ENCODE results near the gene PTH1R.

Gene PTH1R

GRCh38 chr3:46850468-46850779 lies 27.1 kb upstream of the PTH1R start:
- no peak for DNase-seq

DNA sequence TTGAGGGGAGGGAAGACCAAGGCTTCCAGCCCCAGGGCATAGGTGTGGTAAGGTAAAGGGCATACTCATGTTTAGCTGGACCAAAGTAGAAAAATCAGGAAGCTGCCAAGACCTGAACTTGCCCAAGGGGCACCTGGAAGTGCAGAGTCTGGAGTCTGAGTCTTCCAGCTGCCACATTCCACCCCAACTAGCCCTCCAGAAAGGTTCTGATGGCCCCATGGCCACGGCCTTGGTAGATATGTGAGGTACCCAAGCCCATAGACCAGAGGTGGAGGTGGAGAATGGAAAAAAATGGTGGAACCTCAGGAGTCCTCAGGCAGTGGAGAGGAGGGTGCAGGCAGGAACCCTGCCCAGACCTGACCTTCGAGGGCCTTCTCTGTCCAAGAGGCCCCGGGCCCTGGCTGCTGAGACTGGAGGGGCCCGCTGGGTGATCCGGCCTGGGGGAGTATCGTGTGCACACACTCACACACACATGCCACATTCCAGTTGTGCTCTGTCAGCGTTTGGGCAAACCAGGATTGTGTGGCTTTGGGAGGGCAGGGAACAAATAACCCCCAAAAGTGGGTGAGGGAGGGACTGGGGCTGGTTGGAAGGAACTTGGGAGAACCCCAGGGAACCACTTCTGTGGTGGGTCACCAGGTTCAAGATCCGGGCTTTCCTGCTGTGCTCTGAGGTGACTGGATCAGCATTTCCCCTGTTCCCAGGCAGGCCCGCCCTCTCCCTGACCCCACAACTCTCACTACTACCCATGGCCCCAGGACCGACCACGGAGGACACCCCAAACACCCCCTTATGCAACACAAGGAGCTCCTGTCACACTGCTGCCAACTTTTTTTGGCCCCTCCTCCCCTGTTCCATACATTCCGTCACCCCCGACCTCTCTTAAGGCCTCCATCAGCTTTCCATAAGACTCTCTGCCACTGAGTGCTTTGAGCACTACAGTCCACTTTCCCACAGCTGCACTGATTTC lies 25.9 kb upstream of the PTH1R start:
- no peak for DNase-seq

DNA sequence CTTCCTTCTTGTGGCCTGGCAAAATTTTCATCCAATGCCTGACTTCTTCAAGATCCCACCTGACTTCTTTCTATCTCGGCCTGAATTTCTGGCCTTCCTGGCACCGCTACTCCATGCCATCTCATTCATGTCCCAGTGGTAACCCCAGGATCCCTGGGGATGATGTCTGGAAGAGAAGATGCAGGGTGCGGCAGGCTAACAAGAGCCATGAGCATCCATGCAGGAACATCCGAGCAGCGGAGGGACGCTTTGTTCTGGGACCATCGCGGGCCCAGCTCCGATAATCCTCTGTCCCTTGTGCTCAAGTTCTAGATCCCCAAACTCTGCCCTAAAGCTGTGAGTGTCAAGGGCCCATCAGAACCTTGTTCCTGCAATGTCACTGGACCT lies 25.2 kb upstream of the PTH1R start:
- no peak for DNase-seq

- DNase-seq, result no peak
Observed at GRCh38 chr3:46852839-46853355, 24.6 kb upstream of the PTH1R start.

DNA sequence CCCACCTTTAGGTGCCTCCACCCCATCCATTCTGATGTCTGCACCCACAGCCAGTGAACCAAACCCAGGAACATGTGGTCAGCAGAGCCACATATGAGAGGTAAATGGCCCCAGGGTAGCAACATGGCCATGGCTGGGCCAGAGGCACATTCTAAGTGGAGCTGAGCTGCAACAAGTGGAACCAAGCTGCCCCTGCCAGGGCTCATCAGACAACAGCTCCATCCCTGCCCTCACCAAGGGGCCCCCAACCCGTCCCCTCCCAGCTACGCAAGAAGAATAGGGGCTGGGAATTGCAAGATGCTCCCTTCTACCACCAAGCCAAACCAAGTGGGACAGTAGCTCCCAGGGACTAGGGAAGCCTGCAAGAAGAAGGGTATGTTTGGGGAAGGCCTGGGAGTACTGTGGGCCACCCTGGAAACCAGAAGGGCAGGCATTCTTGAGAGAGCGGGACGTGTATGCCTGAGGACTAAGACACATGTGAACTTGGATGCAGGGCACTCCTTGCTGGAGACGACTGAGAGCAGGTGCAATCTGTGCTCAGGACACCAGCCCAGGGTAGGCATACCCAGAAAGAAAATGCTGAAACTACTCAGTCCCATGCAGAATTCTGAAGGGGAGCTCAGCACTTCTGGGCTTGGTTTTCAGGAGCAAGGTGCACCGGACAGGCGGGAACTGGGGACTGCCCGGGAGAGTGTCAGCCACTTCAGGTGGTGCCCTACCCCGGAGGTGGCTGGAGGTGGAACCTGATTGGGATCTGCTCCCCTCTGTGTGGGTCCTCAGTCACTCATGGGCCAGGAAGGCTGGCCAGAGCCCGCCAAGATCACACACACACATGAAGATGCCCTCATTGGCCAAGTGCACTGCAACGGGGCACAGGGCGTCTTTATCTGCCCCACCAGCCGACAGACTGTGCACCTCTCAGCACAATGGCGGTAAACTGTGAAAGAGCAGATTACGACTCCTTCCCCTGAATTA lies 23.8 kb upstream of the PTH1R start:
- no peak for DNase-seq

- no peak for DNase-seq
Observed at GRCh38 chr3:46854555-46854991, 22.9 kb upstream of the PTH1R start.

GRCh38 chr3:46856576-46857471 lies 20.7 kb upstream of the PTH1R start:
- DNase-seq, result no peak

DNA sequence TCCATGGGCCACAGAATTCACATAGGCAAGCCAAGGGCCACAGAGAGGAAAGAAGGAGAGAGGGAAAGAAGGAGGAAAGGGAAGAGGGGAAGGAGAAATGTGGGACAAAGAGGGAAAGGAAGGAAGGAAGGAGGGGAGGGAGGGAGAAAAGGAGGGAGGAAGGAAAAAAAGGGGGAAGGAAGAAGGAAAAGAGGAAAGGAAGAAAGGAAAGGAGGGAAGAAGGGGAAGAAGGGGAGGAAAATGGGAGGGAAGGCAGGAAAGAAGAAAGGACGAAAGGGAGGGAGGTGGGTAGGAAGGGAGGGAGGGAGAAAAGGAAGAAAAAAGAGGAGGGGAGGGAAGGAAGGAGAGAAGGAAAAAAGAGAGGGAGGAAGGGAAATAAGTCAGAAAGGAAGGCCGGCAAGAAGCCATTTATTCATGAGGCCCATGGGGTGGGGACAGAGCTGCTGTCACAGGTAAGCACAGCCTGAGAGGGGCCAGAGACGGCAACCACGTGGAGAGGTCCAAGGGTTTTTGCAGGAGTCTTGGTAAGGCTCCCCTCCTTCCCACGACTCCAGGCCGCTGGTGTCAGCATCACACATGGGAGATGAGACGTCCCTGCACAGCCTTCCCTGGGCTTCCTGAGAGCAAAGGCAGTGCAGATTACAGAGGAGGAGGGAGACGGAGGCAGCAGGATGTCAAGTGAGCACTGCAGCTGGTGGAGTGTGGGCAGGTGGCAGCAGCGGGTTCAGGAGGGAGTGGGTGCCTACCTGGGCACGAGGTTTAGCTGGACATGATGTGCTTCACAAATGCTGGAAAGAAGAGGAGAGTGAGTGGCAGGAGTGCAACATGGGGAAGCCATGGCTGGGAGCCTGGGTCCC lies 19.8 kb upstream of the PTH1R start:
- DNase-seq, result no peak

GRCh38 chr3:46858456-46858855 lies 19.1 kb upstream of the PTH1R start:
- DNase-seq, result no peak

DNA sequence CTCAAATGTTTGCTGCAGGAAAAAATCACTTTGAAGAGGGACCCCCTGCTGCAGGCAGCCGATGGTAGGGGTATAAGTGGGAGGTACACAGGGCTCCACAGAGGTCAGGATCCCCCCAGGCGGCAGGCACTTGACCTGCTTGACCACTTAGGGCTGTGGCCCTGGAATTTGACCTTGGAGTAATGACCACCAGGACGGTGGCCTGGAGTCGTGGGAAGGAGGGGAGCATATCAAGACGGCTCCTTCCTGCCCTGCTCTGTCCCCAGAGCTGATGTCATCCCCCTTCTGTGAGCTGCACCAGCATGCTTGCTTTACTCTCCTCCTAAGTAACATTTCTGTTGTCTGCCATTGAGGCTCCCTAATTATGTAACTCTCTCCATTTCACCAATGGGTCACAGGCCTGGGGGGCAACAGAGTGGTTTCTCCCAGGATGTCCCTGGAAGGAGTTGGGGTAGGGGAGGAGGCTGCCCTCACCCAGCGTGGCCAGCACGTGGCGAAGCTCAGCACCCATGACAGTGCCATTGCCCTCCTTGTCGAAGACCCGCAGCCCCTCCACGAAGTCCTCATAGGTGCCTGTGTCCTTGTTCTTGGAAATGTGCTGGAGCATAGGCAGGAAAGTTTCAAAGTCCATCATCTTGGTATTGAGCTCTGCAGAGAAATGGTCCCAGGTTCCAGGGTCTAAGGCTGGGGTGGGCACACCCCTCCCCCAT lies 18.4 kb upstream of the PTH1R start:
- no peak for DNase-seq

GRCh38 chr3:46860017-46860809 lies 17.3 kb upstream of the PTH1R start:
- DNase-seq, result no peak

DNA sequence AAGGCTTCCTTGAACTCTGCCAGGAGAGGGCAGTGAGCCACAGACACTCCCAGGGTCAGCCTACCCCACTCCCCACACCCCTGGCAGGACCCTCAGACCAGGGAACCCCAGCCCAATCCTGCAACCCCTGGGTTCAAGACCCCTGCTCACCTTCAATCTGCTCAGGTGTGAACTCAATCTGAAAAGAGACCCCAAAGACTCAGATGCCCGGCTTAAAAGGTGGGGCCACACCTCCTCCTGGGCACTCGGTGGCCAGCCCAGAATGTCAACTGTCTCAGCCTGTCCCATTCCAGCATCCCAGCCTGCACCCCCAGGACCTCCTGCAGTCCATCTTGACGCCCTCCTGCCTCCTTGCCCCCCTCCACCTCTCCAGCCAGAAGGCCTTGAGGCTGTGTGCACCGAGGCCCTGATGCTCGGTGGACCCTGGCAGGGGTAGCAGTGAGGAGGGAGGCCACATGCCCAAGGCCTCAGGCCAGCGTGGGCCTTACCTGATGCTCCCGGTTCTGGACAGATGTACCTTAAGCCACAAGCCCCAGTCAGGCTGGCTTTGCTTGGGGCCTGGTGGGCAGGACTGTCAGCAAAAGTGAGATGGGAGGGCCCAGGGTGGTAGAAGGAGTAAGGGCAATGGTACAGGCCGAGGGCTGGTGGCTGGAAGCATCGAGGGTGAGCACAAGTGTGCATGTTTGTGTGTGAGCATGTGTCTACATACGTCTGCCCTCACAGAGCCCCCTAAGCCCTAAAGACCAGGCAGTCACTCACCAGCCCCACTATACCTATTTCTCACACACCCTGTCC lies 16.5 kb upstream of the PTH1R start:
- no peak for DNase-seq

DNA sequence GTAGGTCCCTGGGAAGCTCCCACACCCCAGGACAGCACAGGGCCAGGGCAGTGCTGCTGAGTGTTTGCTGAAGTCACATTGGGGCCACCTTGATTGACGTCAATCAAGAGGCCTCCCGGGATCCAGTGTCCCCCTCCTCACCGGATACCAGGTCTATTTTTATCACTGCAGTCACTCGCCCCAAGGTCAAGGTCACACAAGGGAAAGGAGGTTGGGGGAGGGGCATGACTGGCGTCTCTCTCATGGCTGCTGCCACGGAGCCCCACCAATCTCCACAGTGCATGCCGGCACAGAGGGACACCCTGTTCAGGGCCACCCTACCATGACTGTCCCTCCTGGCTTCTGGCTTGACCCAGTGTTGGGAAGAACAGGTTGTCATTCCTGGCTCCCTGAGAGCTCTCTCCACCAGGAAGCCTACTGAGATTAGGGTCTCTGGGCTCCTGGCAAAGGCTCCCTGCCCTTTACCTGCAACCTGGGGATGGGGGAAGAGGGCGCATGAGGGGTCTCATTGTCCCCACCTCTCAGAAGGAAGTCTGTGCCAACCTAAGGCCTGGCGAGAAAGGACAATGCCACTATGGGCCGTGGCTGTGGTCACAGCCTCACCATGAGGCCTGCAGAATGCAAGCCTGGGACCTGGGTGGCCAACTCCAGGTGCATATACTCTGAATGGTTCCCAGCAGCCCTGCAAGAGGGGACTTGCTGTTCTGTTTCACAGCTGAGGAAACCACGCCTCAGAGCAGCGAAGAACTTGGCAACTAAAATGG lies 15.7 kb upstream of the PTH1R start:
- DNase-seq, result no peak

DNA sequence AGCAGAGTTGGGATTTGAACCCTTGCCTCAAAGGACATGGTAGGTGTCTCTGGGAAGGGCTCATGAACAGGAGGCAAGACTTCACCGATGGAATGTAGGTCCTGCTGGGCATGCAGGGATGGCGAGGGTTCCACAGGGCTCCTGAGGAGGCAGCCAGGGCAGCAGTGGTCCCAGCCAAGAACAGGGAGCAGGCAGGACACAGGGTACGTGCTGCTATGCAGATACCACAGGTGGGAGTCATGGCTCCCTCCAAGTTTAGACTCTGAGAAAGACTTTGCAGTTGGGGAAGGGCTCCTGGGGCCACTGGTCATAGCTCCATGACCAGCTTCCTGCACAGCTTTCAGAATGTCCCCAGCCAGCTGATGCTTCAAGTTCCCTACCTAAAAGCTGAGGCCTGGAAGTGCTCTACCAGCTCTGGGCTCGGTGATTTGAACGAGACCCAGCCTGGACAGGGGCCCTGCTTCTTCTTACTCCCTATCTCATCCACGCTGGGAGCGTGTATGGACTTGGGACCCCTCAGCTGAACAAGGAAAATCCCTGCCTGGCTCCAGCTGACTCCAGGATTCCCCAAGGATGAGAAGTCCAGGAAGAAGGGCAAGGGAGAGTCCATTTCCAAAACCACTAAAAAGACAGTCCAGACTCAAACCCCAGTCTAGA lies 15.0 kb upstream of the PTH1R start:
- DNase-seq, result no peak

- DNase-seq, result no peak
Observed at GRCh38 chr3:46863261-46863782, 14.2 kb upstream of the PTH1R start, which contains the start of gene MYL3. TSS of gene MYL3 (minus strand) at chr3:46863444. CDS start at chr3:46863390, 54 bp downstream.

DNA sequence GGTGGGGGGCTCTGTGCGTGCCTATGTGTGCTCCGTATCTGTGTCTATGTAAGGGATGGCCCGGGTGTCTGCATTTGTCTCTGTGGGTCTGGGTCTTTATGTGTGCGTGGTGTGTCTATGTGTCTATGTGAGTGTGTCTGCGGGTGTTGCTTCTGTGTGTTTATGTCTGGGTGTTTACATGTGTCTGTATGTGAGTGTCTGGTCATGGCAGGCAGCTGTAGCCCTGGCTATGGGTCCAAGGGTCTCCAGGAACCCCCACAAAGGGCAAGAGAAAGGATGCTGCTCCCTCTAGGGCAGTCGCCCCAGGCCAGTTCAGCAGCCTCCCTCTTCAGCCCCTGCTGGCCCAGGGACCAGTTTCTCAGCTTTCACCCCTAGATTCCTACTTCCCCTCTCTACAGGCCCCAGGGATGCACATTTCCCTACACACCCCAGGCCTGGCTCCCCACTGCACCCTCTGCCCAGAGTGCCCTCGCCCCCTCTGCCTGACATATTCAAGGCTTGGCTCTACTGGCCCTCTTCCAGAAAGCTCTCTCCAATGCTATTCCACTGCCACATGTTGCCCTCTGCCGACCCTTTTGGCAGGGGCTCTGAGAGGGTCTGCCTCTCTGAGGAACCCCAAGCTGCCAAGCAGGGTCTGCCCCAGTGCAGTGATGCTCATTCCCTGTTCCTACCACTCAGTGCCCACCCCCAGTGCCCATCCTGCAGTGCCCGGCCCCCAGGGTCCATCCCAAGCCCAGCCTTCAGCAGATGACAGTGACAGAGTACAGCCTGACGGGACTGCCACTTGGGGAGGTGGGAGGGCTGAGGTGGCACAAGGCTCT lies 13.2 kb upstream of the PTH1R start:
- DNase-seq, result no peak

Measured in NCI-H2081 (cell line).